A549 (cell line): ENCODE measurements around the gene AGRN. TPM values are rescaled to one million over a fixed set of nuclear protein-coding genes. Genes with fewer than 3 reads are reported as not detected.

Experiments
- ATAC-seq, 2 experiments: fragments of 200-7000 bp in 1 of 2; fragments of >200 bp in 1 of 2; cut with Nextera tagmentation in 1 of 2; cut with Tn5 transposase in 1 of 2; 3 replicates each; pipeline versions ENCODE4 v1.8.0 to v1.9.1; 2018 to 2020; ENCODE audit warnings: mild to moderate bottlenecking in 1 of 2, moderate library complexity in 1 of 2
- CTCF ChIA-PET: fragments of 300-600 bp; sonication (Branson Sonifier 250); formaldehyde crosslinking; extraction: SDS; loops from one replicate; lab custom pipeline; 2021; ENCODE audit warnings: antibody characterized with exemption, inconsistent platforms; lab: Yijun Ruan, JAX
- POLR2A ChIA-PET: fragments of 350-600 bp; formaldehyde crosslinking; extraction: SDS; loops from one replicate; lab custom pipeline; 2021; ENCODE audit warnings: antibody characterized with exemption, inconsistent platforms; lab: Yijun Ruan, JAX
- DNase-seq, 2 experiments: peaks; one replicate each; pipeline versions ENCODE4 v3.0.0 to v3.0.0-alpha.2; 2011 to 2016; ENCODE audit warnings: low read depth in 1 of 2, low spot score in 1 of 2
- FAIRE-seq: peaks from 2 replicates; lab custom pipeline; 2011; peaks lifted over from hg19 to GRCh38; lab: Jason Lieb, UNC
- H3K27ac ChIP-seq, 2 experiments: fragments of >200 bp; sonication (Bioruptor Twin); formaldehyde crosslinking; 3 replicates each; pipeline ENCODE4 v1.5.1; 2016 to 2017
- H3K4me1 ChIP-seq: fragments of >200 bp; sonication (Bioruptor Twin); formaldehyde crosslinking; 3 replicates; pipeline ENCODE4 v1.6.1; 2016
- H3K4me2 ChIP-seq: fragments of >200 bp; sonication (Bioruptor Twin); formaldehyde crosslinking; 3 replicates; pipeline ENCODE4 v1.6.1; 2016
- H3K4me3 ChIP-seq: fragments of >200 bp; sonication (Bioruptor Twin); formaldehyde crosslinking; 3 replicates; pipeline ENCODE4 v1.5.1; 2016
- H3K9me3 ChIP-seq: fragments of >200 bp; sonication (Bioruptor Twin); formaldehyde crosslinking; 3 replicates; pipeline ENCODE4 v1.6.1; 2016
- FOSB ChIP-seq: fragments of 250-450 bp; sonication (Bioruptor Pico); IDR thresholded peaks from 2 replicates; pipeline ENCODE4 v1.5.0; 2020; ENCODE audit warnings: mild to moderate bottlenecking, moderate library complexity
- HEYL ChIP-seq: fragments of 250-450 bp; sonication (Bioruptor Pico); IDR thresholded peaks from 2 replicates; pipeline ENCODE4 v1.8.0; 2021; ENCODE audit warnings: mild to moderate bottlenecking, moderate library complexity
- JUN ChIP-seq, 2 experiments: fragments of >200 bp; sonication (Bioruptor Twin); formaldehyde crosslinking; IDR thresholded peaks; 2 replicates in 1 of 2; 3 replicates in 1 of 2; pipeline ENCODE4 v1.6.1; 2016 to 2017
- JUNB ChIP-seq: fragments of >200 bp; sonication (Bioruptor Twin); formaldehyde crosslinking; IDR thresholded peaks from 2 replicates; pipeline ENCODE4 v1.6.1; 2016
- KDM5A ChIP-seq: fragments of 200-600 bp; sonication (generic); IDR thresholded peaks from 2 replicates; pipeline ENCODE4 v1.6.1; 2016; ENCODE audit warnings: antibody characterized with exemption, mild to moderate bottlenecking
- NR3C1 ChIP-seq: fragments of >200 bp; sonication (Bioruptor Twin); formaldehyde crosslinking; IDR thresholded peaks from 3 replicates; pipeline ENCODE4 v1.6.1; 2017
- PHF8 ChIP-seq: fragments of 200-600 bp; sonication (generic); IDR thresholded peaks from 2 replicates; pipeline ENCODE4 v1.6.1; 2016; ENCODE audit warnings: low read depth, mild to moderate bottlenecking, antibody characterized with exemption, moderate library complexity, borderline replicate concordance
- RAD21 ChIP-seq, 2 experiments: fragments of >200 bp in 1 of 2; sonication (Bioruptor Twin) in 1 of 2; formaldehyde crosslinking in 1 of 2; IDR thresholded peaks in 1 of 2; conservative IDR thresholded peaks in 1 of 2; 2 replicates in 1 of 2; 3 replicates in 1 of 2; pipeline ENCODE4 v1.6.1; 2012 to 2018; ENCODE audit warnings: inconsistent platforms in 1 of 2
- RFX5 ChIP-seq: fragments of 450-650 bp; IDR thresholded peaks from 2 replicates; pipeline ENCODE4 v1.7.1; 2014; ENCODE audit warnings: antibody characterized with exemption, mild to moderate bottlenecking, moderate library complexity
- RNF2 ChIP-seq: fragments of 200-600 bp; sonication (generic); IDR thresholded peaks from 2 replicates; pipeline ENCODE4 v1.6.1; 2016; ENCODE audit warnings: low read depth, mild to moderate bottlenecking, antibody characterized with exemption, moderate library complexity, borderline replicate concordance
- SMC3 ChIP-seq: fragments of >200 bp; sonication (Bioruptor Twin); formaldehyde crosslinking; IDR thresholded peaks from 3 replicates; pipeline ENCODE4 v1.6.1; 2018; ENCODE audit warnings: inconsistent platforms
- TP53 ChIP-seq: fragments of 250-450 bp; sonication (Bioruptor Pico); IDR thresholded peaks from 2 replicates; pipeline ENCODE4 v1.5.0; 2021; ENCODE audit warnings: mild to moderate bottlenecking, moderate library complexity
- ZC3H11A ChIP-seq: fragments of 450-650 bp; IDR thresholded peaks from 2 replicates; pipeline ENCODE4 v1.6.1; 2014; ENCODE audit warnings: antibody characterized with exemption, mild to moderate bottlenecking
- ZFP36 ChIP-seq: fragments of 450-650 bp; IDR thresholded peaks from 2 replicates; pipeline ENCODE4 v1.6.1; 2014; ENCODE audit warnings: borderline replicate concordance; ENCODE audit not compliant: partially characterized antibody
- ZNF302 ChIP-seq: fragments of 250-450 bp; sonication (Bioruptor Pico); IDR thresholded peaks from 2 replicates; pipeline ENCODE4 v1.9.0; 2021; ENCODE audit warnings: inconsistent platforms, mild to moderate bottlenecking, moderate library complexity
- WGBS: methylation state at CpG from one replicate; pipeline ENCODE4 v1.1.6; 2017; ENCODE audit errors: missing lambda C conversion rate; 5-methylcytosine and 5-hydroxymethylcytosine counted together
- polyA plus RNA-seq, 4 experiments: library from polyadenylated mRNA; depleted of rRNA in 3 of 4; stranded (reverse); fragments of >200 nt; fragmentation: RNase III in 1 of 4; extraction: RNeasy Plus Mini Kit Qiagen cat#74134 plus additional on column Dnase treatment in 1 of 4; gene quantifications; 2 replicates in 3 of 4; 3 replicates in 1 of 4; pipeline ENCODE4 v1.2.3, GENCODE V29; 2011 to 2017
- TF ChIP-seq, protein P1 (sequence below): fragments of 250-450 bp; sonication (Bioruptor Pico); IDR thresholded peaks from 2 replicates; pipeline ENCODE4 v1.5.0; 2021; ENCODE audit warnings: mild to moderate bottlenecking, moderate library complexity, borderline replicate concordance
- TF ChIP-seq, protein P2 (sequence below): fragments of 200-600 bp; sonication (generic); IDR thresholded peaks from 2 replicates; pipeline ENCODE4 v1.6.1; 2016; ENCODE audit warnings: antibody characterized with exemption, mild to moderate bottlenecking, moderate library complexity

Gene AGRN
- polyA plus RNA-seq, 2 of the 4 experiments (the other 2 are of a cell fraction) = 23.9 to 90.9 TPM

DNA sequence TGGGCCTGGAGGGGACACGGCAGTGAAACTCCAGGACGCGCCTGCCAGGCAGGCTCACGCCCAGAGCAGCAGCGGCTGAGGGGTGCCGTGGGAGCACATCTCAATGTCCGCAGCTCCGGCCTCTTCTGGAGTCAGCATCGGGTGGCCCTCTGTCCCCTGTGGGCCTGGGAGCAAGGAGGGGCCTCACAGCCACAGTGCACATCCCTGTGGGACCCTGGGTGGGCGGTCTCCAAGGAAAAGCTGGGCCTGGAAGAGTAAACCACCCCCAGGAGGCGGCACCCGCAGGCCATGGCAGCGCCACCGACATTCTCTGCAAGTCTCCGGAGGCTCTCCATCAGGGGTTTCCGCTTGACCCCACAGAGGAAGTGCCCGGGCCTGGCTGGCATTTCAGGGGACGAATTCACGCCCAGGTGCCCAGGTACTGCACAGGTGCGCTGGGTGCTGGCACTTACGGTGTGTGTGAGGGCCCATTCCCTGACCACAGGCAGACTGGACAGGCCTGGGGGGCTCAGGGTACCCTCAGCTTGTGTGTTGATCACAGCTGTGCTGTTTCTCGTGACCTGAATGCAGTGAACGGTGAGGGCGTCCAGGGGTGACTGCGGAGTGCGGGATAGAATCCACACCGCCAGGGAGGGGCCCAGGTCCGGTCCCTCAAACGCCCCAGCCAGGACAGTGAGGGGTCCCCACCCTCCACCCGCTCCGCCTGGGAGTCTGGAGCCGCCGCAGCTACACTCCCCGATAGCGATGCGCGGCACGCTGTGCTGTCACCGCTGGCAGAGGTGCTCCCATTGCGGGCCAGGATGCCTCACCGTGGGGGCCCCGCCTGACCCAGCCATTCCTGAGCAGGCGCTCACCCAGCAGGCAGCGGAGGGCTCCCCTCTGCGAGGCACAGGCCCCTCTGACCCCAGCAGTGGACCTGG is 70.8 kb downstream of the AGRN start:
- H3K4me3 ChIP-seq = no peak overlapping the region
- ChIA-PET POLR2A (no interaction called here), CTCF (interaction anchor here (0.8 kb wide), 1 partner anchor 34 kb away, joined by 3 read pairs; no protein-coding TSS in a partner anchor)
- no peaks in the 10 kb centered on the region for H3K9me3 ChIP-seq
- no peak overlapping the region for H3K27ac ChIP-seq
- TF ChIP-seq KDM5A (no peak), SMC3 (no peak), RFX5 (no peak), ZC3H11A (no peak), PHF8 (no peak), JUNB (no peak), NR3C1 (no peak), RAD21 (conservative IDR thresholded peaks at IDR 0.05 in 1 of 2, IDR thresholded peaks at IDR 0.05 in 1 of 2) (no peak), JUN (IDR thresholded peaks at IDR 0.05) (no peak)
- TF ChIP-seq, protein P1, sequence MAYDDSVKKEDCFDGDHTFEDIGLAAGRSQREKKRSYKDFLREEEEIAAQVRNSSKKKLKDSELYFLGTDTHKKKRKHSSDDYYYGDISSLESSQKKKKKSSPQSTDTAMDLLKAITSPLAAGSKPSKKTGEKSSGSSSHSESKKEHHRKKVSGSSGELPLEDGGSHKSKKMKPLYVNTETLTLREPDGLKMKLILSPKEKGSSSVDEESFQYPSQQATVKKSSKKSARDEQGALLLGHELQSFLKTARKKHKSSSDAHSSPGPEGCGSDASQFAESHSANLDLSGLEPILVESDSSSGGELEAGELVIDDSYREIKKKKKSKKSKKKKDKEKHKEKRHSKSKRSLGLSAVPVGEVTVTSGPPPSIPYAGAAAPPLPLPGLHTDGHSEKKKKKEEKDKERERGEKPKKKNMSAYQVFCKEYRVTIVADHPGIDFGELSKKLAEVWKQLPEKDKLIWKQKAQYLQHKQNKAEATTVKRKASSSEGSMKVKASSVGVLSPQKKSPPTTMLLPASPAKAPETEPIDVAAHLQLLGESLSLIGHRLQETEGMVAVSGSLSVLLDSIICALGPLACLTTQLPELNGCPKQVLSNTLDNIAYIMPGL (CRISPR knock-in tag) = no peak
- 95% methylated on average over 12 of the region's 45 CpGs for WGBS
- no peak for FAIRE-seq
- DNase-seq = no peak
- no peaks in the 10 kb centered on the region for H3K4me1 ChIP-seq
- no peak overlapping the region for H3K4me2 ChIP-seq
- no peak for ATAC-seq

DNA sequence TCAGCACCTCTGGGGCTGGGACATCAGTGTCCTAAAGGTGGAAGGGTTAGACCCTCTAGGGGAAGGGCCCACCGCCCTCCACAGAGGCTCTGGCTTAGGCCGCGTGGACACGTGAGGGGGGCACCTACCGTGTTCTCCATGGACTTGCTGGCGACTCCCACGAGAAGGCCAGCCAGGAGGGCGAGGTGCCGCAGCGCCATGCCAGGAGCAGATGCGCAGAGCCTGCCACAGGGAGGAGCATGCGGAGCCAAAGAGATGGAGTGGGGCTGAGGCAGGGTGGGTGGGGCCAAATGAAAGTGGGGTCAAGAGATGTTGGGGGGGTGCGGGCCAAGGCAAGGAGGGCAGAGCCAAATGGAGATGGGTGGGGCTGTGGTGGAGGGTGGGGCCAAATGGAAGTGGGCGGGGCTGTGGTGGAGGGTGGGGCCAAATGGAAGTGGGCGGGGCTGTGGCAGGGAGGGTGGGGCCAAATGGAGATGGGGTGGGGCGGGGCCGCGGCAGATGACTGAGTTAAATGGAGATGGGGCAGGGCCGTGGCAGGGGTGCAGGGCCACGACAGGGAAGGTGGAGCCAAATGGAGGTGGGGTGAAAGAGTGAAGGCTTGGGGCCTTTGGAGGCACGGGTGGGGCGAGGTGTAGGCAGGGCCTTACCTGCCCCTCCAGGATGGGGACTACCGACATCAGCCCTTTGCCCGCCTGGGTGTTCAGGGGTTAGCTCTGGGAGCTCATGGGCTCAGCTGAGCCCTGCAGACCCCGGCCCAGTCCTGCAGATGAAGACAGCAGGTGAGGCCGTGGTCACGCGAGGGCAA is 71.6 kb downstream of the AGRN start:
- Histone ChIP-seq H3K27ac (no peak overlapping the region), H3K4me3 (no peak overlapping the region), H3K4me1 (no peaks in the 10 kb centered on the region), H3K4me2 (no peak overlapping the region), H3K9me3 (no peaks in the 10 kb centered on the region)
- FAIRE-seq = no peak
- ChIA-PET POLR2A (no interaction called here), CTCF (no interaction called here)
- peak in 1 of 2 experiments; percentile 53; a peak in 3 of 6 replicates for ATAC-seq
- no peak for TF ChIP-seq ZC3H11A
- no peak for TF ChIP-seq HEYL
- TF ChIP-seq ZNF302 (CRISPR knock-in tag) = no peak
- no peak for TF ChIP-seq JUNB
- no peak for TF ChIP-seq NR3C1
- no peak for TF ChIP-seq RNF2
- TF ChIP-seq JUN (IDR thresholded peaks at IDR 0.05) = no peak
- TF ChIP-seq ZFP36 = no peak
- TF ChIP-seq FOSB = no peak
- TF ChIP-seq, protein P2, sequence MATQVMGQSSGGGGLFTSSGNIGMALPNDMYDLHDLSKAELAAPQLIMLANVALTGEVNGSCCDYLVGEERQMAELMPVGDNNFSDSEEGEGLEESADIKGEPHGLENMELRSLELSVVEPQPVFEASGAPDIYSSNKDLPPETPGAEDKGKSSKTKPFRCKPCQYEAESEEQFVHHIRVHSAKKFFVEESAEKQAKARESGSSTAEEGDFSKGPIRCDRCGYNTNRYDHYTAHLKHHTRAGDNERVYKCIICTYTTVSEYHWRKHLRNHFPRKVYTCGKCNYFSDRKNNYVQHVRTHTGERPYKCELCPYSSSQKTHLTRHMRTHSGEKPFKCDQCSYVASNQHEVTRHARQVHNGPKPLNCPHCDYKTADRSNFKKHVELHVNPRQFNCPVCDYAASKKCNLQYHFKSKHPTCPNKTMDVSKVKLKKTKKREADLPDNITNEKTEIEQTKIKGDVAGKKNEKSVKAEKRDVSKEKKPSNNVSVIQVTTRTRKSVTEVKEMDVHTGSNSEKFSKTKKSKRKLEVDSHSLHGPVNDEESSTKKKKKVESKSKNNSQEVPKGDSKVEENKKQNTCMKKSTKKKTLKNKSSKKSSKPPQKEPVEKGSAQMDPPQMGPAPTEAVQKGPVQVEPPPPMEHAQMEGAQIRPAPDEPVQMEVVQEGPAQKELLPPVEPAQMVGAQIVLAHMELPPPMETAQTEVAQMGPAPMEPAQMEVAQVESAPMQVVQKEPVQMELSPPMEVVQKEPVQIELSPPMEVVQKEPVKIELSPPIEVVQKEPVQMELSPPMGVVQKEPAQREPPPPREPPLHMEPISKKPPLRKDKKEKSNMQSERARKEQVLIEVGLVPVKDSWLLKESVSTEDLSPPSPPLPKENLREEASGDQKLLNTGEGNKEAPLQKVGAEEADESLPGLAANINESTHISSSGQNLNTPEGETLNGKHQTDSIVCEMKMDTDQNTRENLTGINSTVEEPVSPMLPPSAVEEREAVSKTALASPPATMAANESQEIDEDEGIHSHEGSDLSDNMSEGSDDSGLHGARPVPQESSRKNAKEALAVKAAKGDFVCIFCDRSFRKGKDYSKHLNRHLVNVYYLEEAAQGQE = no peak
- TF ChIP-seq TP53 (CRISPR knock-in tag) = no peak
- no peak for DNase-seq
- WGBS = 88% methylated on average over 8 of the region's 28 CpGs
